ENCODE results near the gene KCNJ6. TPM values are rescaled to one million over a fixed set of nuclear protein-coding genes. Genes with fewer than 3 reads are reported as not detected.

The KCNJ6 gene
- total and polyA plus RNA-seq, 5 donors from 2014 or later: not detected

DNA sequence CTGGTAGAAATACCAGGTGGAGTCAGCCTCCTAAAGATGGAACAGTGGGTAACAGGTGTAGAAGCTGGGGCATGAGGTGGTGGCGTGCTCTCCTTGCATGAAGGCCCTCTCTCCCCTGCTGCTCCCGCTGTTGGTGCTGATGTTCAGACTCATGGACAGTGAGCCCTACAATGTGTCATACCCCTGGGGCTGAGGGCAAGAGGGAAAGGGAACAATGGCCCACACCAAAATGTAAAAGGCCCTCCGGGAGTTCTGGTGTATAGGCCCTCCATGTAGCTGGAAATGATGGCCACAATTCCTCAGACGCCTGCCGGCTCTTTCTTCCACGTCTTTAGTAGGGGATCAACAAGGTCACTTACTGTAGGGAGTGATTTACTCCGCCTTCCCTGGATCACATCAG lies 354.8 kb downstream of the KCNJ6 start:
- H3K36me3 Mint-ChIP-seq: no peaks in the 10 kb centered on the region
- no peaks in the 10 kb centered on the region for H3K9me3 ChIP-seq (ENCODE audit: control insufficient read depth in 2 of 2, low read length in 2 of 2)
- H3K4me3 Mint-ChIP-seq: peak overlapping the region in 2 of 4 donors; percentile 23 to 91
- no peaks in the 10 kb centered on the region for H3K27me3 ChIP-seq (ENCODE audit: control insufficient read depth, insufficient read depth, low read length)
- H3K4me3 ChIP-seq (ENCODE audit: low read depth, low read length): no peak overlapping the region
- H3K27ac ChIP-seq (ENCODE audit: insufficient read depth, low read length, poor library complexity, severe bottlenecking): no peak overlapping the region
- DNase-seq (no peak), ATAC-seq (ENCODE audit: low read depth in 2 of 2) (no peak)
- peaks cover 0 to 8% (median 0%) of the 10 kb centered on the region in 7 donors for H3K9me3 Mint-ChIP-seq
- no peaks in the 10 kb centered on the region for H3K36me3 ChIP-seq (ENCODE audit: control insufficient read depth, insufficient read depth, low read length)
- H3K4me1 ChIP-seq (ENCODE audit: control insufficient read depth, insufficient read depth, low read length, poor library complexity, severe bottlenecking): peaks cover 14% of the 10 kb centered on the region
- peaks cover 0 to 23% (median 12%) of the 10 kb centered on the region in 4 donors for H3K4me1 Mint-ChIP-seq
- H3K27me3 Mint-ChIP-seq: peaks cover 7% of the 10 kb centered on the region
- no peak overlapping the region for H3K27ac Mint-ChIP-seq

DNA sequence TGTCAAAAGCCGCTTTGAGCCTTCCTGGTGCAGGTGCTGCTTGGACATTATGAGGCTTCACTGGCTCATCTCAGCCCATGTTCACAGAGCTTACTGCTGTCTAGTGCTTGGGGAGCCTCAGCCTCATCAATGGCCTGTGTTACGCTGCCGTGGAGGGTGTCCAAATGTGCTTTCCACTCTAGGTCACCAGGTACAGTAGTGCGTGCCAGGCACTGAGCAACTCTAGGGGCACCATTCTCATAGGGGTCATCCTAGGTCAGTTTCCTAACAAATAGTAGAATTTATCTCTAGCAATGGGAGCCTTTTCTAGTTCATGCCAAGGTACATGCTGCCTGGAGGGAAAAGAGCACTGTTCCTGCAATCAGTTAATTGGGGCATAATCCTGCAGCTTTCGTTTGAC lies 355.9 kb downstream of the KCNJ6 start:
- no peaks in the 10 kb centered on the region for H3K36me3 Mint-ChIP-seq
- no peaks in the 10 kb centered on the region for H3K9me3 ChIP-seq (ENCODE audit: control insufficient read depth in 2 of 2, low read length in 2 of 2)
- H3K4me1 Mint-ChIP-seq: peaks cover 0 to 23% (median 10%) of the 10 kb centered on the region in 4 donors
- no peaks in the 10 kb centered on the region for H3K36me3 ChIP-seq (ENCODE audit: control insufficient read depth, insufficient read depth, low read length)
- H3K27me3 Mint-ChIP-seq: peaks cover 7% of the 10 kb centered on the region
- peaks cover 14% of the 10 kb centered on the region for H3K4me1 ChIP-seq (ENCODE audit: control insufficient read depth, insufficient read depth, low read length, poor library complexity, severe bottlenecking)
- H3K9me3 Mint-ChIP-seq: peaks cover 0 to 8% (median 0%) of the 10 kb centered on the region in 7 donors
- no peak overlapping the region for H3K27ac ChIP-seq (ENCODE audit: insufficient read depth, low read length, poor library complexity, severe bottlenecking)
- no peak overlapping the region for H3K27ac Mint-ChIP-seq
- no peaks in the 10 kb centered on the region for H3K27me3 ChIP-seq (ENCODE audit: control insufficient read depth, insufficient read depth, low read length)
- no peak for ATAC-seq (ENCODE audit: low read depth in 2 of 2)
- H3K4me3 ChIP-seq (ENCODE audit: low read depth, low read length): no peak overlapping the region
- DNase-seq: no peak
- H3K4me3 Mint-ChIP-seq: peak overlapping the region in 1 of 4 donors; percentile 56

DNA sequence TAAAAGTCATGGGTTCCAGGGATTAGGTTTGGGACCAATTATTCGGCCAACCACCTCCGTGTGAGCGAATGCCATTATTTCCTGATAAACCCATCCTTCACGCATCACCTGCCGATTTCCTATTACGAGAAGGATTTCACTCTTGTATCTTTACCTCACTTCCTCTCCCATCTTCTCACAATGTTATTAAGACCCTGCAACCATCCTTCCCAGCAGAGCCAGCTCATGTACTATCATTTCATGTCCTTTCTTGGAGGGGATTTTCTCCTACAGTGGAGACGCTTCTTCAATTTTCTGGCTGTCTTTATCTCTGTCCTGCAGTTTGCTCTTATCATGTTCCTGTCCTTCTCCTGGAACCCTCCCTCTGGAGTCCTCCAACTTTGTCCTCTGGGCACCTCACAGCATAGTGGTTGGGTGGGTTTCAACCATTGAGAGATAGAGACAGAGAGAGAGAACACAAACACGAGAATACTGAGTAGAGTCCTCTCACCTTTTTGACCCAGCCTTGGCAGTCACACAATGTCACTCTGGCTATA lies 357.5 kb downstream of the KCNJ6 start:
- Mint-ChIP-seq H3K36me3 (no peaks in the 10 kb centered on the region), H3K4me3 (peak overlapping the region in 1 of 4 donors; percentile 27), H3K9me3 (peaks cover 0 to 8% (median 0%) of the 10 kb centered on the region in 7 donors), H3K27me3 (peaks cover 10% of the 10 kb centered on the region), H3K4me1 (peaks cover 0 to 9% (median 3%) of the 10 kb centered on the region in 4 donors), H3K27ac (peak overlapping the region in 1 of 3 donors; percentile 50)
- H3K27ac ChIP-seq (ENCODE audit: insufficient read depth, low read length, poor library complexity, severe bottlenecking): no peak overlapping the region
- H3K36me3 ChIP-seq (ENCODE audit: control insufficient read depth, insufficient read depth, low read length): no peaks in the 10 kb centered on the region
- H3K4me1 ChIP-seq (ENCODE audit: control insufficient read depth, insufficient read depth, low read length, poor library complexity, severe bottlenecking): peaks cover 6% of the 10 kb centered on the region
- DNase-seq (no peak), ATAC-seq (ENCODE audit: low read depth in 2 of 2) (no peak)
- H3K4me3 ChIP-seq (ENCODE audit: low read depth, low read length): no peak overlapping the region
- no peaks in the 10 kb centered on the region for H3K9me3 ChIP-seq (ENCODE audit: control insufficient read depth in 2 of 2, low read length in 2 of 2)
- no peaks in the 10 kb centered on the region for H3K27me3 ChIP-seq (ENCODE audit: control insufficient read depth, insufficient read depth, low read length)

Data from CD4-positive, CD25-positive, alpha-beta regulatory T cell (primary cell).